ENCODE results near the gene SNCA.

Gene SNCA

GRCh38 chr4:89753601-89754066 is 83.3 kb downstream of the SNCA start:
- DNase-seq (ENCODE audit: extremely low read depth, insufficient read length): no peak
- Histone ChIP-seq H3K36me3 (ENCODE audit: control insufficient read depth, insufficient read depth, low read length) (no peaks in the 10 kb centered on the region), H3K27me3 (replicated peaks; ENCODE audit: control insufficient read depth, insufficient read depth, low read length) (no peaks in the 10 kb centered on the region; the same call in 1 of the 2 replicates), H3K4me3 (replicated peaks; ENCODE audit: low read depth, low read length) (no peak overlapping the region)
- no peak for TF ChIP-seq CTCF (IDR thresholded peaks at IDR 0.05; ENCODE audit: insufficient read depth, low read length, poor library complexity, severe bottlenecking)

DNA sequence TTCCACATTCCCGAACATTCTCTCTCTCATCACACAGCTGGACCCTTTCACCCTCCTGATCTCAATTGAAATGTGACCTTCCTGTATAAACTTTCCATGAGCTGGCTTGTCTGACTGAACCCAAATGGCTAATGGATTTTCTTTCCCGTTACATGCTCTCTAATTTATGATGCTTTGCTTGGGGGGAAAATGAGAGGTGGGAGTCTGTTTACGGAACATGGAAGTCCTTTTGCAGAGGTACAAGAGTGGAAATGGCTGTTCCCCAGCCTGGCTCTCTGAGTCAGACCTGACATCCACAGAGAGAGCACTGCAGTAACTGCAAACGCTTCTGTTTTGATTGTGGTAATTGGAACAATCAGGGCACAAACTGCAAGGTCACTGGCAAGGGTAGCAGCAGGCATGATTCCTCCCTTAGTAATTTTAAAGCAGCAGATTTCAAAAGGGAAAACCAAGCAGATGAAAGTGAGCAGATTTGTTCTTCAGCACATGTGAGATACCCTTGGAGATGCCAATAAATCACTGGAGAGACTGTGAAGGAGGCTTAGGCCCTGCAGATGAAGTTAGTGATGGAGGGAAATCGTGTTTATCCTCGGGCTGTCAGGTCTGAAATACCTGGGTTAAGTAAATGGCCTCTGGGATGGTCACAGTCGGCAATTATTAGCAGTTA is 83.9 kb downstream of the SNCA start:
- H3K4me3 ChIP-seq (replicated peaks; ENCODE audit: low read depth, low read length): no peak overlapping the region
- DNase-seq (ENCODE audit: extremely low read depth, insufficient read length): no peak
- no peak for TF ChIP-seq CTCF (IDR thresholded peaks at IDR 0.05; ENCODE audit: insufficient read depth, low read length, poor library complexity, severe bottlenecking)
- no peaks in the 10 kb centered on the region; the same call in 1 of the 2 replicates for H3K27me3 ChIP-seq (replicated peaks; ENCODE audit: control insufficient read depth, insufficient read depth, low read length)
- no peaks in the 10 kb centered on the region for H3K36me3 ChIP-seq (ENCODE audit: control insufficient read depth, insufficient read depth, low read length)

- Histone ChIP-seq H3K36me3 (ENCODE audit: control insufficient read depth, insufficient read depth, low read length) (no peaks in the 10 kb centered on the region), H3K4me3 (replicated peaks; ENCODE audit: low read depth, low read length) (no peak overlapping the region), H3K27me3 (replicated peaks; ENCODE audit: control insufficient read depth, insufficient read depth, low read length) (no peaks in the 10 kb centered on the region; the same call in 1 of the 2 replicates)
- DNase-seq (ENCODE audit: extremely low read depth, insufficient read length): no peak
- TF ChIP-seq CTCF (IDR thresholded peaks at IDR 0.05; ENCODE audit: insufficient read depth, low read length, poor library complexity, severe bottlenecking): no peak
Measured at GRCh38 chr4:89751416-89751815, 85.5 kb downstream of the SNCA start.

GRCh38 chr4:89746377-89746776 is 90.6 kb downstream of the SNCA start:
- H3K36me3 ChIP-seq (ENCODE audit: control insufficient read depth, insufficient read depth, low read length): no peaks in the 10 kb centered on the region
- H3K27me3 ChIP-seq (replicated peaks; ENCODE audit: control insufficient read depth, insufficient read depth, low read length): no peaks in the 10 kb centered on the region
- DNase-seq (ENCODE audit: extremely low read depth, insufficient read length): no peak
- no peak overlapping the region for H3K4me3 ChIP-seq (replicated peaks; ENCODE audit: low read depth, low read length)
- no peak for TF ChIP-seq CTCF (IDR thresholded peaks at IDR 0.05; ENCODE audit: insufficient read depth, low read length, poor library complexity, severe bottlenecking)

DNA sequence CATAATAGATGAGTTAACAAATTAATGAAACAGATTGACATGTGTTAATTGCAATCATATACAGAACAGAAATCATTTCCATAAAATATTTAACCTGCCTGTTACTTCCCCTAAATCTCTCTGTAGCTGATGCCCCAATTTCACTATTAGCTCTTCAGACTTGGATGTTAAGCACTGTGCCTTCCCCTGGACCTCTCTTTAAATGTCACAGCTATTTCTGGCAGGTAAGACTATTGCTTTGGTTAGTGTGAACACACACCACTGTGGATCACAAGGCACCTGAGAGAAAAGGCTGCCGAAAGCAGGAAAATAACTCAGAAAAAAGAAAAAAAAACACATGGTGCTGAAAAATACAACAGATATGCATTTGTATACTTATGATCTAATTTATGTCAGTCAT is 91.3 kb downstream of the SNCA start:
- DNase-seq (ENCODE audit: extremely low read depth, insufficient read length): no peak
- no peaks in the 10 kb centered on the region for H3K27me3 ChIP-seq (replicated peaks; ENCODE audit: control insufficient read depth, insufficient read depth, low read length)
- TF ChIP-seq CTCF (IDR thresholded peaks at IDR 0.05; ENCODE audit: insufficient read depth, low read length, poor library complexity, severe bottlenecking): no peak
- no peaks in the 10 kb centered on the region for H3K36me3 ChIP-seq (ENCODE audit: control insufficient read depth, insufficient read depth, low read length)
- no peak overlapping the region for H3K4me3 ChIP-seq (replicated peaks; ENCODE audit: low read depth, low read length)

DNA sequence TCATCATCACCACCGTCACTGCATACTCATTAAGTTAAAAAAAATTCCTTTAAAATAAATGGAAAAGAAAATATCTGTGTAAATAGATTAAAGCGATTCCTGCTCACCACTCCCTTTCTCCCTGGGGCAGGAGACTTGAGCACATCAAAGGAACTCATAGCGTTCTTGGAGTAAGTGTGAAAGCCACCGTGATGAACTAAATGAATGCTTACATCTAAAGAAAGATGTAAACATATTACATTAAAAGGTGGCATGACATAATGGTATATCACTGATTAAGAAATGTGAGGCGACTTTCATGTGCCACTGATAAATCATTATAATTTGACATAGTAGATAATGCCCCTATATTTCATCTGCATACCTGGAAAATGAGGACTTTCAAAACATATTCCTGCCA is 92.0 kb downstream of the SNCA start:
- Histone ChIP-seq H3K36me3 (ENCODE audit: control insufficient read depth, insufficient read depth, low read length) (no peaks in the 10 kb centered on the region), H3K4me3 (replicated peaks; ENCODE audit: low read depth, low read length) (no peak overlapping the region), H3K27me3 (replicated peaks; ENCODE audit: control insufficient read depth, insufficient read depth, low read length) (no peaks in the 10 kb centered on the region)
- TF ChIP-seq CTCF (IDR thresholded peaks at IDR 0.05; ENCODE audit: insufficient read depth, low read length, poor library complexity, severe bottlenecking): no peak
- no peak for DNase-seq (ENCODE audit: extremely low read depth, insufficient read length)

Measured in GM06990 (cell line).